NB4 (cell line): ENCODE data around the gene WASF3.

Experiments used
- DNase-seq: peaks from one replicate; pipeline ENCODE4 v3.0.0; 2010; ENCODE audit warnings: low read depth
- H3K4me3 ChIP-seq: one replicate; pipeline ENCODE4 v1.5.1; 2011; ENCODE audit warnings: mild to moderate bottlenecking, low read depth, low read length, moderate library complexity
- CTCF ChIP-seq: IDR thresholded peaks from one replicate; pipeline ENCODE4 v1.5.1; 2012; ENCODE audit warnings: low read depth, low read length
- MAX ChIP-seq: IDR thresholded peaks from 2 replicates; pipeline ENCODE4 v1.6.1; 2011; ENCODE audit warnings: low read depth, low read length
- MYC ChIP-seq: IDR thresholded peaks from 2 replicates; pipeline ENCODE4 v1.6.1; 2011; ENCODE audit warnings: low read depth, low read length
- POLR2A ChIP-seq: IDR thresholded peaks from 2 replicates; pipeline ENCODE4 v1.6.1; 2011; ENCODE audit warnings: mild to moderate bottlenecking; ENCODE audit not compliant: insufficient read length; ENCODE audit errors: extremely low read depth

WASF3 gene

GRCh38 chr13:26711211-26711610, 153.7 kb downstream of the WASF3 start:
- TF ChIP-seq MAX = no peak
- no peak for TF ChIP-seq POLR2A
- no peak for TF ChIP-seq MYC
- no peak for TF ChIP-seq CTCF

GRCh38 chr13:26713341-26713740, 155.9 kb downstream of the WASF3 start:
- TF ChIP-seq MAX (no peak), POLR2A (no peak), MYC (no peak), CTCF (no peak)
- DNase-seq = no peak
- H3K4me3 ChIP-seq = no peak overlapping the region

More at GRCh38 chr13:26711211-26711610, 153.7 kb downstream of the WASF3 start:
- DNase-seq = no peak
- H3K4me3 ChIP-seq = no peak overlapping the region

- DNase-seq = no peak
- no peak for TF ChIP-seq CTCF
- TF ChIP-seq POLR2A = no peak
- no peak for TF ChIP-seq MYC
- TF ChIP-seq MAX = no peak
- H3K4me3 ChIP-seq = no peak overlapping the region
These were observed 159.5 kb downstream of the WASF3 start for GRCh38 chr13:26716984-26717383.

GRCh38 chr13:26718146-26718545, 160.7 kb downstream of the WASF3 start:
- TF ChIP-seq CTCF = no peak
- no peak for TF ChIP-seq POLR2A
- no peak for TF ChIP-seq MAX
- no peak for TF ChIP-seq MYC
- H3K4me3 ChIP-seq = no peak overlapping the region
- no peak for DNase-seq

GRCh38 chr13:26718872-26719271, 161.4 kb downstream of the WASF3 start:
- no peak for DNase-seq
- H3K4me3 ChIP-seq = no peak overlapping the region
- no peak for TF ChIP-seq MAX

GRCh38 chr13:26719356-26719945, 162.0 kb downstream of the WASF3 start:
- H3K4me3 ChIP-seq = no peak overlapping the region
- DNase-seq = peak; percentile 94
- TF ChIP-seq POLR2A (no peak), MYC (peak; percentile 64; the same call in 1 of the 2 replicates), MAX (peak; percentile 76), CTCF (peak; percentile 71)
